IMR-90 (cell line): Measurements from ENCODE around the gene SEPTIN8. TPM values are rescaled to one million over a fixed set of nuclear protein-coding genes. Genes with fewer than 3 reads are reported as not detected.

Source experiments
- ATAC-seq: fragments of 200-7000 bp; cut with Tn5 transposase; 2 replicates; pipeline ENCODE4 v1.9.1; 2020; ENCODE audit warnings: low read depth, mild to moderate bottlenecking, moderate library complexity
- BruUV-seq: library from RNA; stranded (reverse); fragments of 400-500 nt; replicated peaks from 2 replicates; lab custom pipeline; 2021; lab: Mats Ljungman, UMichigan
- CTCF ChIA-PET: fragments of 300-600 bp; formaldehyde crosslinking; extraction: SDS; loops from one replicate; lab custom pipeline; 2021; ENCODE audit warnings: antibody characterized with exemption; lab: Yijun Ruan, JAX
- POLR2A ChIA-PET: fragments of 300-600 bp; sonication (Branson Sonifier 250); formaldehyde crosslinking; loops from one replicate; lab custom pipeline; 2022; ENCODE audit warnings: antibody characterized with exemption; ENCODE audit not compliant: unreplicated experiment; lab: Charles Lee
- DNase-seq: peaks from one replicate; pipeline ENCODE4 v3.0.0; 2013
- H2AFZ ChIP-seq: replicated peaks from 2 replicates; pipeline ENCODE3; 2013; ENCODE audit warnings: low read length, mild to moderate bottlenecking; ENCODE audit not compliant: poor library complexity
- H2AK5ac ChIP-seq: 2 replicates; pipeline ENCODE4 v1.6.1; 2013; ENCODE audit warnings: low read depth, low read length, inconsistent platforms
- H2AK9ac ChIP-seq: replicated peaks from 2 replicates; pipeline ENCODE3; 2013; ENCODE audit warnings: mild to moderate bottlenecking, low read depth, low read length, moderate library complexity; ENCODE audit not compliant: poor library complexity
- H2BK120ac ChIP-seq: 2 replicates; pipeline ENCODE4 v1.6.1; 2013; ENCODE audit warnings: low read depth, low read length, inconsistent platforms
- H2BK15ac ChIP-seq: 3 replicates; pipeline ENCODE4 v1.6.1; 2013; ENCODE audit warnings: low read depth, low read length, inconsistent platforms
- H2BK20ac ChIP-seq: 2 replicates; pipeline ENCODE4 v1.6.1; 2013; ENCODE audit warnings: low read depth, mild to moderate bottlenecking, inconsistent platforms, low read length, moderate library complexity
- H2BK5ac ChIP-seq: 2 replicates; pipeline ENCODE4 v1.6.1; 2013; ENCODE audit warnings: mild to moderate bottlenecking, low read depth, low read length, inconsistent platforms; ENCODE audit not compliant: poor library complexity, severe bottlenecking
- H3K14ac ChIP-seq: replicated peaks from 2 replicates; pipeline ENCODE4 v1.6.1; 2013; ENCODE audit warnings: low read depth, low read length, inconsistent platforms
- H3K18ac ChIP-seq: 2 replicates; pipeline ENCODE4 v1.6.1; 2013; ENCODE audit warnings: low read depth, low read length, control low read depth
- H3K23ac ChIP-seq: 2 replicates; pipeline ENCODE4 v1.6.1; 2013; ENCODE audit warnings: low read depth, low read length, inconsistent platforms
- H3K27ac ChIP-seq: 2 replicates; pipeline ENCODE4 v1.5.1; 2013; ENCODE audit warnings: mild to moderate bottlenecking, control low read depth, low read length; ENCODE audit not compliant: insufficient read depth
- H3K27me3 ChIP-seq: 2 replicates; pipeline ENCODE4 v1.6.1; 2013; ENCODE audit warnings: low read length; ENCODE audit not compliant: control insufficient read depth, insufficient read depth
- H3K36me3 ChIP-seq: 2 replicates; pipeline ENCODE4 v1.6.1; 2013; ENCODE audit warnings: low read length, mixed read lengths; ENCODE audit not compliant: control insufficient read depth, insufficient read depth
- H3K4ac ChIP-seq: 2 replicates; pipeline ENCODE4 v1.6.1; 2013; ENCODE audit warnings: low read depth, low read length, inconsistent platforms
- H3K4me1 ChIP-seq: 2 replicates; pipeline ENCODE4 v1.6.1; 2013; ENCODE audit warnings: low read length, mixed read lengths; ENCODE audit not compliant: control insufficient read depth, insufficient read depth
- H3K4me2 ChIP-seq: 2 replicates; pipeline ENCODE4 v1.6.1; 2013; ENCODE audit warnings: low read depth, mild to moderate bottlenecking, control low read depth, low read length, moderate library complexity
- H3K4me3 ChIP-seq: 2 replicates; pipeline ENCODE4 v1.5.1; 2013; ENCODE audit warnings: low read depth, mild to moderate bottlenecking, control low read depth, low read length, moderate library complexity; ENCODE audit not compliant: insufficient read depth
- H3K56ac ChIP-seq: 2 replicates; pipeline ENCODE4 v1.6.1; 2013; ENCODE audit warnings: low read length, inconsistent platforms; ENCODE audit not compliant: insufficient read depth; ENCODE audit errors: extremely low read depth
- H3K79me1 ChIP-seq, 2 experiments: 2 replicates each; pipeline ENCODE4 v1.6.1; 2013; ENCODE audit warnings: low read length in 2 of 2, inconsistent platforms in 1 of 2, low read depth in 1 of 2
- H3K9ac ChIP-seq: 2 replicates; pipeline ENCODE4 v1.6.1; 2013; ENCODE audit warnings: low read depth, low read length, control low read depth
- H3K9me1 ChIP-seq: 2 replicates; pipeline ENCODE4 v1.6.1; 2013; ENCODE audit warnings: low read length, inconsistent platforms; ENCODE audit not compliant: insufficient read depth
- H3K9me3 ChIP-seq: 2 replicates; pipeline ENCODE4 v1.6.1; 2013; ENCODE audit warnings: low read length; ENCODE audit not compliant: control insufficient read depth, insufficient read depth
- H4K20me1 ChIP-seq: 2 replicates; pipeline ENCODE4 v1.6.1; 2013; ENCODE audit warnings: low read length, inconsistent platforms; ENCODE audit not compliant: insufficient read depth
- H4K5ac ChIP-seq: 2 replicates; pipeline ENCODE4 v1.6.1; 2013; ENCODE audit warnings: mild to moderate bottlenecking, low read depth, low read length, control low read depth
- H4K8ac ChIP-seq, 2 experiments: 2 replicates each; pipeline ENCODE4 v1.6.1; 2013; ENCODE audit warnings: low read depth in 2 of 2, low read length in 2 of 2, control low read depth in 1 of 2, inconsistent platforms in 1 of 2
- H4K91ac ChIP-seq: 2 replicates; pipeline ENCODE4 v1.6.1; 2013; ENCODE audit warnings: low read depth, low read length, inconsistent platforms; ENCODE audit not compliant: insufficient read depth
- BHLHE40 ChIP-seq: fragments of 150-350 bp; IDR thresholded peaks from 2 replicates; pipeline ENCODE4 v1.6.1; 2016; ENCODE audit warnings: mild to moderate bottlenecking, low read depth, low read length
- CEBPB ChIP-seq: IDR thresholded peaks from 2 replicates; pipeline ENCODE4 v1.6.1; 2012; ENCODE audit warnings: low read depth, low read length, improper control_type of control experiment
- CHD1 ChIP-seq: IDR thresholded peaks from 2 replicates; pipeline ENCODE4 v1.6.1; 2012; ENCODE audit warnings: low read depth, low read length, improper control_type of control experiment
- FOS ChIP-seq: fragments of 150-350 bp; IDR thresholded peaks from 2 replicates; pipeline ENCODE4 v1.6.1; 2016; ENCODE audit warnings: low read depth, low read length
- MAFK ChIP-seq: IDR thresholded peaks from 2 replicates; pipeline ENCODE4 v1.6.1; 2012; ENCODE audit warnings: low read depth, low read length, improper control_type of control experiment
- MAZ ChIP-seq: IDR thresholded peaks from 2 replicates; pipeline ENCODE4 v1.6.1; 2012; ENCODE audit warnings: low read depth, mild to moderate bottlenecking, low read length, improper control_type of control experiment, moderate library complexity, borderline replicate concordance
- MXI1 ChIP-seq: IDR thresholded peaks from 2 replicates; pipeline ENCODE4 v1.6.1; 2012; ENCODE audit warnings: low read depth, mild to moderate bottlenecking, low read length, moderate library complexity, borderline replicate concordance
- NFE2L2 ChIP-seq: fragments of 150-350 bp; IDR thresholded peaks from 2 replicates; pipeline ENCODE4 v1.6.1; 2016; ENCODE audit warnings: low read depth, mild to moderate bottlenecking, low read length
- POLR2A ChIP-seq: IDR thresholded peaks from 2 replicates; pipeline ENCODE4 v1.6.1; 2012; ENCODE audit warnings: mild to moderate bottlenecking, low read depth, low read length
- RAD21 ChIP-seq: IDR thresholded peaks from 2 replicates; pipeline ENCODE4 v1.6.1; 2012; ENCODE audit warnings: low read length, improper control_type of control experiment
- RCOR1 ChIP-seq: IDR thresholded peaks from 2 replicates; pipeline ENCODE4 v1.6.1; 2012; ENCODE audit warnings: mild to moderate bottlenecking, low read length, improper control_type of control experiment; ENCODE audit not compliant: insufficient replicate concordance
- RFX5 ChIP-seq: IDR thresholded peaks from 2 replicates; pipeline ENCODE4 v1.8.0; 2012; ENCODE audit warnings: low read depth, mild to moderate bottlenecking, low read length, moderate library complexity
- SMC3 ChIP-seq: fragments of 150-350 bp; IDR thresholded peaks from 2 replicates; pipeline ENCODE4 v1.6.1; 2016; ENCODE audit warnings: low read depth, mild to moderate bottlenecking, antibody characterized with exemption, low read length, moderate library complexity
- WGBS, 2 experiments: methylation state at CpG; one replicate each; pipeline versions ENCODE4 v1.1.5 to v1.1.7; 2013; ENCODE audit warnings: missing lambda C conversion rate in 2 of 2; ENCODE audit not compliant: insufficient read length in 1 of 2; ENCODE audit errors: extremely low coverage in 2 of 2; 5-methylcytosine and 5-hydroxymethylcytosine counted together
- dilution Hi-C: fragments of 300-500 bp; cut with HindIII; formaldehyde crosslinking; loops from one replicate; pipeline ENCODE4 v1.14.3; 2018; ENCODE audit warnings: low sequenced_read_pairs; ENCODE audit not compliant: unreplicated experiment
- in situ Hi-C: fragments of 300-500 bp; cut with MboI; formaldehyde crosslinking; loops from 3 replicates; pipeline ENCODE4 v1.14.3; 2019; ENCODE audit warnings: low sequenced_read_pairs, inconsistent platforms, mixed read lengths
- intact Hi-C: fragments of 100-400 bp; cut with micrococcal nuclease; formaldehyde crosslinking; loops from 2 replicates; pipeline ENCODE4 v1.10.0; 2022
- polyA plus RNA-seq, 3 experiments: library from polyadenylated mRNA; depleted of rRNA; stranded (reverse); fragments of >200 nt; gene quantifications; 2 replicates each; pipeline ENCODE4 v1.2.3, GENCODE V29; 2012; ENCODE audit warnings: low replicate concordance in 1 of 3
- total RNA-seq: library from RNA; depleted of rRNA; stranded (reverse); fragments of >200 nt; gene quantifications from 2 replicates; pipeline ENCODE4 v1.2.3, GENCODE V29; 2012
- TF ChIP-seq, protein P1 (sequence below): fragments of 150-350 bp; IDR thresholded peaks from 2 replicates; pipeline ENCODE4 v1.6.1; 2016; ENCODE audit warnings: low read depth, mild to moderate bottlenecking, low read length, moderate library complexity, borderline replicate concordance
- TF ChIP-seq, protein P2 (sequence below): conservative IDR thresholded peaks from 2 replicates; pipeline ENCODE4 v1.5.1; 2012; ENCODE audit warnings: mild to moderate bottlenecking, low read depth, low read length, improper control_type of control experiment
- TF ChIP-seq, protein P3 (sequence below): fragments of 150-350 bp; IDR thresholded peaks from 2 replicates; pipeline ENCODE4 v1.6.1; 2017; ENCODE audit warnings: mild to moderate bottlenecking, antibody characterized with exemption, low read length, low read depth

The SEPTIN8 gene
- total and polyA plus RNA-seq, 2 of the 4 experiments (the other 2 are of a cell fraction) = 56.2 to 67.2 TPM

DNA sequence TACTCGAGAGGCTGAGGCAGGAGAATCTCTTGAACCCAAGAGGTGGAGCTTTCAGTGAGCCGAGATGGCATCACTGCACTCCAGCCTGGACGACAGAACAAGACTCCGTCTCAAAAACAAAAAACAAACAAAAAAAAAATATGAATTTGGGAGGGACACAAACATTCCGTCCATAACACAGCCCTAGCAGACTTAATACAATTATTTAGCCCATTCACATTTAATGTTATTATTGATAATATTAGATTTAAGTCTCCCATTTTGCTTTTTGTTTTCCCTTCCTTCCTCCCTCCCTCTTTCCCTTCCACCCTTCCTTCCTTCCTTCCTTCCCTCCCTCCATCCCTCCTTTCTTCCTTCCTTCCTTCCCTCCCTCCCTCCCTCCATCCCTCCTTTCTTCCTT, 34.4 kb downstream of the SEPTIN8 start:
- no peak overlapping the region for H2BK5ac ChIP-seq
- no peak overlapping the region for H4K5ac ChIP-seq
- no peak for DNase-seq
- H2BK20ac ChIP-seq = no peak overlapping the region
- no peak overlapping the region for H2BK15ac ChIP-seq
- H2AFZ ChIP-seq = no peak overlapping the region
- no peaks in the 10 kb centered on the region for H3K79me1 ChIP-seq
- H3K9me1 ChIP-seq = no peaks in the 10 kb centered on the region
- H3K27me3 ChIP-seq = peaks cover 24% of the 10 kb centered on the region
- no peaks in the 10 kb centered on the region for H3K36me3 ChIP-seq
- POLR2A ChIA-PET = no interaction called here
- H4K20me1 ChIP-seq = no peaks in the 10 kb centered on the region
- no peak overlapping the region for H3K56ac ChIP-seq
- CTCF ChIA-PET = no interaction called here
- BruUV-seq = no TSS peak
- WGBS, 2 experiments = no CpG with 5 or more reads among the region's 5 CpGs
- in situ Hi-C loops (no loop called here), dilution Hi-C loops (no loop called here), intact Hi-C loops (no loop called here)
- no peak overlapping the region for H3K14ac ChIP-seq
- no peak overlapping the region for H3K4me3 ChIP-seq
- H3K4me1 ChIP-seq = peaks cover 2% of the 10 kb centered on the region; the same call in 1 of the 2 replicates
- H2AK5ac ChIP-seq = no peak overlapping the region
- H2AK9ac ChIP-seq = no peak overlapping the region
- TF ChIP-seq RFX5 (no peak), MXI1 (no peak), MAFK (no peak), CHD1 (no peak), CEBPB (no peak), MAZ (no peak), RCOR1 (no peak), RAD21 (no peak), FOS (no peak), SMC3 (no peak), POLR2A (no peak), NFE2L2 (no peak), BHLHE40 (no peak)
- TF ChIP-seq, protein P1, sequence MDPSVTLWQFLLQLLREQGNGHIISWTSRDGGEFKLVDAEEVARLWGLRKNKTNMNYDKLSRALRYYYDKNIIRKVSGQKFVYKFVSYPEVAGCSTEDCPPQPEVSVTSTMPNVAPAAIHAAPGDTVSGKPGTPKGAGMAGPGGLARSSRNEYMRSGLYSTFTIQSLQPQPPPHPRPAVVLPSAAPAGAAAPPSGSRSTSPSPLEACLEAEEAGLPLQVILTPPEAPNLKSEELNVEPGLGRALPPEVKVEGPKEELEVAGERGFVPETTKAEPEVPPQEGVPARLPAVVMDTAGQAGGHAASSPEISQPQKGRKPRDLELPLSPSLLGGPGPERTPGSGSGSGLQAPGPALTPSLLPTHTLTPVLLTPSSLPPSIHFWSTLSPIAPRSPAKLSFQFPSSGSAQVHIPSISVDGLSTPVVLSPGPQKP = no peak
- TF ChIP-seq, protein P2, sequence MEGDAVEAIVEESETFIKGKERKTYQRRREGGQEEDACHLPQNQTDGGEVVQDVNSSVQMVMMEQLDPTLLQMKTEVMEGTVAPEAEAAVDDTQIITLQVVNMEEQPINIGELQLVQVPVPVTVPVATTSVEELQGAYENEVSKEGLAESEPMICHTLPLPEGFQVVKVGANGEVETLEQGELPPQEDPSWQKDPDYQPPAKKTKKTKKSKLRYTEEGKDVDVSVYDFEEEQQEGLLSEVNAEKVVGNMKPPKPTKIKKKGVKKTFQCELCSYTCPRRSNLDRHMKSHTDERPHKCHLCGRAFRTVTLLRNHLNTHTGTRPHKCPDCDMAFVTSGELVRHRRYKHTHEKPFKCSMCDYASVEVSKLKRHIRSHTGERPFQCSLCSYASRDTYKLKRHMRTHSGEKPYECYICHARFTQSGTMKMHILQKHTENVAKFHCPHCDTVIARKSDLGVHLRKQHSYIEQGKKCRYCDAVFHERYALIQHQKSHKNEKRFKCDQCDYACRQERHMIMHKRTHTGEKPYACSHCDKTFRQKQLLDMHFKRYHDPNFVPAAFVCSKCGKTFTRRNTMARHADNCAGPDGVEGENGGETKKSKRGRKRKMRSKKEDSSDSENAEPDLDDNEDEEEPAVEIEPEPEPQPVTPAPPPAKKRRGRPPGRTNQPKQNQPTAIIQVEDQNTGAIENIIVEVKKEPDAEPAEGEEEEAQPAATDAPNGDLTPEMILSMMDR = no peak
- TF ChIP-seq, protein P3, sequence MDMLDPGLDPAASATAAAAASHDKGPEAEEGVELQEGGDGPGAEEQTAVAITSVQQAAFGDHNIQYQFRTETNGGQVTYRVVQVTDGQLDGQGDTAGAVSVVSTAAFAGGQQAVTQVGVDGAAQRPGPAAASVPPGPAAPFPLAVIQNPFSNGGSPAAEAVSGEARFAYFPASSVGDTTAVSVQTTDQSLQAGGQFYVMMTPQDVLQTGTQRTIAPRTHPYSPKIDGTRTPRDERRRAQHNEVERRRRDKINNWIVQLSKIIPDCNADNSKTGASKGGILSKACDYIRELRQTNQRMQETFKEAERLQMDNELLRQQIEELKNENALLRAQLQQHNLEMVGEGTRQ = no peak
- peaks cover 5% of the 10 kb centered on the region for H3K9me3 ChIP-seq
- H3K18ac ChIP-seq = no peak overlapping the region
- no peak overlapping the region for H3K4me2 ChIP-seq
- no peak overlapping the region for H3K9ac ChIP-seq
- H4K91ac ChIP-seq = no peak overlapping the region
- no peak overlapping the region for H3K27ac ChIP-seq
- H4K8ac ChIP-seq = no peak overlapping the region
- no peak overlapping the region for H3K4ac ChIP-seq
- no peak for ATAC-seq
- H2BK120ac ChIP-seq = no peak overlapping the region
- H3K23ac ChIP-seq = no peak overlapping the region
